NCI-H1092 treated with DMSO at 0.1 percent for 48 hours (cell line): ENCODE data around the gene TTC6.
A peak's percentile ranks its signal among the peaks of the same experiment; 100 is the strongest.

ENCODE experiments used
- DNase-seq: peaks from one replicate; lab custom pipeline; 2025; lab: John Stamatoyannopoulos, UW

Gene TTC6

GRCh38 chr14:37585101-37585511 lies 10.3 kb upstream of the TTC6 start:
- DNase-seq, result peak; percentile 83

- peak; percentile 89 for DNase-seq
These were observed 9.2 kb upstream of the TTC6 start for GRCh38 chr14:37585971-37586796.

DNA sequence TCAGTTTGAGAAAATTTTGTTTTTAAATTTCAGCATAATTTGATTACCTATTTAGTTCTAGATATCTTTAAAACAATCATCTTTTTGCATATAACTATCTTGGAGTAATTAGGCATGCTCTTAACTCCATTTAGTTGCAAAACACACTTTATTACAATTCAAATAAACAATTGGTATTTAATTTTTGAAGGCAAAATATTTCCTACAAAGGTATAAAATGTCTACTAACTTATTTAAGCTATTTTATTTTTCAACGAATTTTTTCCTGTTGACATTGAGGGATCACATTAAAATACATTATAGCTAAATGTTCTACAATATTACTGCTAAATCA lies 8.7 kb upstream of the TTC6 start:
- no peak for DNase-seq

DNA sequence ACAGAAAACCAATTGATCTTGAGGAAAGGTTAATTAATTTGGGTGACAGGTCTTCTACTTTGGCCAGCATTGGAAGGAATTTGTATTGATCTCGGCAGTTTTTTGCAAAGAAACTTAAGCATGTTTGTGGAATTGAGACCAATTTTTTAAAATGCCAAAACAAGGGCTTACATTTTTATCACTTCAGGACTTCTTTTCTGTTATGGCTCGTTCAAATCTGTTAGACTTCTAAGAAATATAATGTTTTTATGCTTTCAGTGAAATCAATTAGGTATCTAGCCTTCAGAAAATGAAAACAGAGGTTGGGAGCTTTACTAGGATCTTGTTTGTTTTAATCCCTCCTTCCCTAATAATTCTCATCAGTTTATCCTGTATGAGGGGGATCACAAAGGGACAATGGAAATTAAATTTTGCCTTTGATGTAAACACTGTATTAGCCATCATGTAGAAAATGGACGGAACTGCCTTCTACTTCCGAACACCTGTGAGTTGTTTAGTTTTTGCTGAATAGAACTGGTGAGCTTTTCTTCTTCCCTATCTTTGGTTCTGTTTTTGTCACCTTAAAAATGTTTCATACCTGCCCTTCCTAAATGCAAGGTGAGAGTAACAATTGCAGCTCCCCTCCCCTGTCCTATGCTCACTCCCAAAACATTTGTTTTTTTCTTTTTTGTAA lies 8.2 kb upstream of the TTC6 start:
- peak; percentile 88 for DNase-seq

- DNase-seq, result peak; percentile 87
These were observed 7.4 kb upstream of the TTC6 start for GRCh38 chr14:37587881-37588666.

DNA sequence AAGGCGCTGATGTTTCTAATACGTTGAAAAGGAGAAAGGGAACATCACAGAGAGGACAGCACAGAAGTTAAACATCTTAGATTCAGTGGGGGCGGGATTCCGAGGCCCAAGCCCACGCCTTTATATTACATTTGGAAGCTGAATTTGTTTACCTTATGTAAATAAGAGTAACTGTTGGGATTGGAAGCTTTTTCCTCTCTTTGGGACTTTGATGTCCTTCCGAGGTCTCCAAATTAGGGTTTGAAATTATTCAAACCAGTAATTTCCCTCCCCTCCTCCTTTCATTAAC lies 6.8 kb upstream of the TTC6 start:
- DNase-seq, result peak; percentile 89

DNA sequence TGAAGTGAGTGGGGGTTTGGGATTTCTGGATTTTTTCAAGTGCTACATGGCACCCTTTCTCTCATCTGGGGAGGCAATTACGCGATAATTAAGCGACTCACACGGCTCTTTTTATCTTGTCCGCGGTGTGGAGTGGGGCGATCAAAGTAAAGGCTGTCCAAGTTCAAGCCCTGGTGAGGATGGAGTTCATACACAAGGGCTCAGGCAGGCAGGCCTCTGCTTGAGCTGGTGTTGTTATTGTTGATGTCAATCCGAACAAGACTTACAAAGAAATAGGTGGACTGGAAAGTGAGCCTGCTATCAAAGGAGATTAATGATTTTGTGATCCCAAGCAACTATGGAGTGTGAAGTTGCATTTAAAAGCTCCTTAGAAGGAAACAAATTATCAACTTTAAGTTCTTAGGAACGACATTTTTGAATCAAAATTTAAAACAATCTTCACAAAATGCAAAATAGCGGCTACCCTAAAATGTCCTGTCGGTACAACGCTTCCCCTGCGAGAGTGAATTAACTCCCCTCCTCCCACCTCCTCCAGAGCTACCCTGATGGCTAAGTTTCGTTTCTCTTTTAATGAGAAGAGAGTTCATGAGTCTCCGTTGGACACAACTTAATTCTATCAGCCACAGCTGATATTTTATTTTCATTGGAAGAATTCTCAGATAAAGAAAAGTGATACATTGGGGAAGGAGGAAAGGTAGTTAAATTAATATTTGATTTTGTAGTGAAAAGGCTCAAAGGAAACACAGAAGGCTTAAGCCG lies 6.3 kb upstream of the TTC6 start:
- peak; percentile 90 for DNase-seq

DNA sequence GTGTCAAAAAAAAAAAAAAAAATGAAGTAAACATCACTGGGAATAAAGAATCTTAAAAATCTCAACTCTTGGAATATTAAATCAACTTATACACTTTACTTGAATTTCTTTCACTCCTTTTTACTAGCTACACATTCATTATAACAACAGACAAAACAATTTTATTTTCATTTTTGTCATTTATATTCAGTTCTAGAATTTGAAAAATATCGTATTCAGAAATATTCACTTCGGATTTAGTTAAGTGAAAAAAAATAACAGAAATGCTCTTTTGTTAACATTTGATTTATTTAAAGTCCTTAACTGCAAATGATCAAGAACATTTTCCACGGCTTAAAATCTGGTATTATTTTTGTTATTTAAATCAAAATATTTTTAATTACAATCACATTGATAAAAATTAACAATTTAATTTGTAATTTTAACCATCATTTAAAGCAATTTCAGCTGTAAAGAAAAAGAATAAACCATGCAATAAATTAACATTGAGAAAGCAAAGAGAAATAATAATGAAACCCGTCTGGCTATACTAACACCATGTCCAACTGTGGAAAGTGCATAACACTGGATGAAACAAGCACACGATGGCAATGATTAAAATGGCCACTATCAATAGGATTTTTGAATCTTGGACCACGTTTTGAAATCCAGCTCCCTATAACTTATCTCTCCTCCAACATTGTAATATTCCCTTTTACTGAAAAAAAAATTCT lies 5.6 kb upstream of the TTC6 start:
- DNase-seq, result peak; percentile 87

- DNase-seq, result peak; percentile 86
These were observed 4.8 kb upstream of the TTC6 start for GRCh38 chr14:37590428-37591139.

GRCh38 chr14:37591311-37591940 lies 4.0 kb upstream of the TTC6 start:
- peak; percentile 92 for DNase-seq

DNA sequence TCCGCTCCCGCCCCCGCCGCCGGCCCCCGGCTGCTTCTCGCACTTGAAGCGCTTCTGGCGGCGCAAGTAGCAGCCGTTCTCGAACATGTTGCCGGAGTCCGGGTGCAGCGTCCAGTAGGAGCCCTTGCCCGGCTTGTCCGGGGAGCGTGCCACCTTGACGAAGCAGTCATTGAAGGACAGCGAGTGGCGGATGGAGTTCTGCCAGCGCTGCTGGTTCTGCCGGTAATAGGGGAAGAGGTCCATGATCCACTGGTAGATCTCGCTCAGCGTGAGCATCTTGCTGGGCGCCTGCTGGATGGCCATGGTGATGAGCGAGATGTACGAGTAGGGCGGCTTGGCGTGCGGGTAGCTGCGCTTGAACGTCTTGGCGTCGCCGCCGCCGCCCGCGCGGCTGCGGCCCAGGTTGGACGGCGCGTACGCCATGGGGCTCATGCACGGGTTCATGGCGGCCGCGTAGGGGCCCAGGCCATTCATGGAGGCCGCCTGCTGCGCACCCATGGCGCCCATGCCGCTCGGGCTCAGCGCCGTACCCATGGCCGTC lies 3.4 kb upstream of the TTC6 start:
- peak; percentile 88 for DNase-seq

DNA sequence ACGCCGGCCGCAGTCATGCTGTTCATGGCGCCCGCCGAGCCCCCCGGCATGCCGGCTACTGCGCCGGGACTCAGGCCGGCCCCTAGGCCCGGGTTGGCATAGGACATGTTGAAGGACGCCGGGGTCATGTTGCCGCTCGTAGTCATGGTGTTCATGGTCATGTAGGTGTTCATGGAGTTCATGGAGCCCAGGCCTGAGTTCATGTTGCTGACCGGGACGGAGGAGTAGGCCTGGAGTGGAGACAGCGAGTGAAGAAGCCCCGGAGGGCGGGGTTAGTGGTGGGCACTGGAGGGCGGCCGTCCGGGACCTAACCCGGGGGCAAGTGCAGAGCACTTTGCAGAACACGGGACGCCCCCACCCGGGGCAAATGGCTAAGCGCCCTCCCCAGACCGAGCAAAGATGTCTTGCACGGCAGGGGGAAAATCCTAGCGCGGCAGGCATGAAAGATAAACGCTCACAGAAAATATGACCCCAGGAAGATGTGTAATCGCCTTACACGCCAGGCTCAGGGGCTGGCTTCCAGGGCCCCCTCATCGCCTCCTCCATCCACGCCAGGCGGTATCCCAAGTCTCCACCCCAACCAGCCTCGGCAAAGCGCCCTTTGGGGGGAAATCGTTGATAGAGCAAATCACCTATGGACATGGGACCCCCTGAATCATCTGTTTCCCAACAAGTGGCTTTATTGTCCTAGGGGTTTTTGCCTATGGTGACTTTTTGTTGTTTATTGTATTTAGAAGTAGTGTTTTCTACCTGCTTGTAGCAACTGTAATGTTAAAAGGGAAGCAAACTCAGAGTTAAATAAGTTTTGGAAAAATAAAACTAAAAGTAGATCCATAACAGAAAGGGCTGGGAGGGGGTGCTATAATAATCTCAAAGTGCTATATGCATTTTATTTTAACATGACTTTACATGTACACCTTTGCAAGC lies 2.7 kb upstream of the TTC6 start:
- DNase-seq, result peak; percentile 79

GRCh38 chr14:37593511-37594237 lies 1.8 kb upstream of the TTC6 start:
- DNase-seq, result peak; percentile 82

DNA sequence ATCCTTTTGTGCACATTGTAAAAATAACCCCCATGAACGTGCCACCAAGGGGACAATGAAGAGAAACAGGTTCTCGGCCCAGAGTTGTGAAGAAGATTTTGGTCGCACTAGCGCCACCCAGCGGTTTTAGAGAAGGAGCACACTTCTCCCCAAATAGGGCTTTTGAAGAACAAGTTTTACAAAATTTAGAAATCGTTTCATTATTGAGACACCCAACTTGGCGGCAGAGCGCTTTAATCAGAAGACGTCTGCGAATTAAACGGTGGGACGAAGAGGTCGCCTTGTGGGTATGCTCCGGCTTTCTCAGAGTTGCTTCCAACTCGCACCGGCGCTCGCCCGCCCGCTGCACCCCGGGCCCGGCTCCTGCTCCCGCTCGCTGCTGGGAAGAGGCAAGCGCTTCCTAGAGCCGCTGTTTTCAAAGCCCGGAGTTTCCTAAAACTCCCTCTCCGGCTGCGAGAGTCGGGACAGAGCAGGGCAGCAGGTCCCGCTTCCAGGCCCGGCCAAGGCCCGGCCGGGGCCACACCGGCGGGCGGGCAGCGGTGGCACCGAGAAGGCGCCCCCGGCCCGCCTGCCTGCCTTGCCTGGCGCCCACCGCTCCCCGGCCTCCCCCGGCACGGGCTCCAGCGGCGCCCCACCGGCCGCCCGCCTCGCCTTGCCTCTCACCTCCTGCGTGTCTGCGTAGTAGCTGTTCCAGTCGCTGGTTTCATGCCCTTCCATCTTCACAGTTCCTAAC lies 1.0 kb upstream of the TTC6 start:
- peak; percentile 96 for DNase-seq

- peak; percentile 96 for DNase-seq
These were observed 586 bp downstream of the TTC6 start for GRCh38 chr14:37595809-37596621.

DNA sequence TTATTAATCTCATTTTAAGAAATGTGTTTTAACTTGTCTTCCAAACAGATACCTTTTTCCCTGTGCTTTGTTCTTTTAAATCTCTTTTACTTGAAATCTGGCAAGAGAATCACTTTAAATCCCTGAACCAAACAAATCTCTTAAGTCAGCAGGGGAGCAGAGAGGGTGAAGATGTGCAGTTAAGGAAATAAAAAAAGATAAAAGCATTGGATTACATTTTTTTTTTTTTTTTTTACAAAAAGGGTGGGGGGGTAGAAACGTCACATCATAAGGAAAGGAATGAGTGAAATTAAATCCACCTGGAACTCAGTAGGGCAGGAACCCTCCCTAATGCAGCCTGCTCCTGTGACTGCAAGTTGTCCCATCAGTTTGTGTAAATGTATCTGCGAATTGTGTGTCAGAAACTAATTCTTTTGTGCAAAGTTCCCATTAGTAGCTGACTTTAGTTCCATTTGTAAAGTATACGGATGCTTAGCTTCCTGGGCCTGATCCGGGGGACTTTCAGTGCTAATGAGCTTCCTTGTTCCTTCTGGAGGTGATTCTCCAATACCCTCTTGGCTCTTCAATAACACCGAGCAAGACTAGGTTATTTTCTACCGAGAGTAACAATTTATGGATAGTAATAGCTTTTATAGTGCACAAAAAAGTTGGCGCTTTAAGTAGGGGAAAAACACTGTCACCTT lies 1.5 kb downstream of the TTC6 start:
- DNase-seq, result peak; percentile 64
